ENCODE results near the gene HMGXB3. TPM values are rescaled to one million over a fixed set of nuclear protein-coding genes. Genes with fewer than 3 reads are reported as not detected.

The HMGXB3 gene
- polyA plus RNA-seq, 3 donors = 31.4 to 34.0 (median 33.1) TPM

DNA sequence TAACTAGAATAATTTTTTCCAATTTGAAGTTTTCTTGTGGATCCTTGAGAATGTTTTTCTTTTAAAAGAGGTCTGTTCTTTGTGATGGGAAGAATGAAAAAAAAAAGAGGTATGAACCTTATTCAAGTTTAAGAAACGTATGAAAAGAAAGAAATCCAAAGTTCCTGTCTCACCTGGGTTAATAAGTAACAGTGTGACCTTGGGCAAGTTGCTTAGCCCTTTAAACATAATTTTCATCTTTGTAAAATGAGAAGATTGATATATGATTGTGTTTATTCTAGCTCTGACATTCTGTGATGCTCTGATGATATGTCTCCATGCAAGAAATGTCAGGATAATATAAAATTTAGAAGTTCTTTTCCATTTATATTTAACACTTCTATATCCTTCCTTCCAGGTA is 20.6 kb upstream of the HMGXB3 start:
- DNase-seq (ENCODE audit: low read depth in 3 of 3, low spot score in 2 of 3) = no peak

- no peak for DNase-seq (ENCODE audit: low read depth in 3 of 3, low spot score in 2 of 3)
Measured at GRCh38 chr5:149981206-149981605, 19.3 kb upstream of the HMGXB3 start.

- no peak for DNase-seq (ENCODE audit: low read depth in 3 of 3, low spot score in 2 of 3)
Measured at GRCh38 chr5:149982505-149982904, 18.0 kb upstream of the HMGXB3 start.

GRCh38 chr5:149988126-149988525 is 12.4 kb upstream of the HMGXB3 start:
- no peak for DNase-seq (ENCODE audit: low read depth in 3 of 3, low spot score in 2 of 3)

DNA sequence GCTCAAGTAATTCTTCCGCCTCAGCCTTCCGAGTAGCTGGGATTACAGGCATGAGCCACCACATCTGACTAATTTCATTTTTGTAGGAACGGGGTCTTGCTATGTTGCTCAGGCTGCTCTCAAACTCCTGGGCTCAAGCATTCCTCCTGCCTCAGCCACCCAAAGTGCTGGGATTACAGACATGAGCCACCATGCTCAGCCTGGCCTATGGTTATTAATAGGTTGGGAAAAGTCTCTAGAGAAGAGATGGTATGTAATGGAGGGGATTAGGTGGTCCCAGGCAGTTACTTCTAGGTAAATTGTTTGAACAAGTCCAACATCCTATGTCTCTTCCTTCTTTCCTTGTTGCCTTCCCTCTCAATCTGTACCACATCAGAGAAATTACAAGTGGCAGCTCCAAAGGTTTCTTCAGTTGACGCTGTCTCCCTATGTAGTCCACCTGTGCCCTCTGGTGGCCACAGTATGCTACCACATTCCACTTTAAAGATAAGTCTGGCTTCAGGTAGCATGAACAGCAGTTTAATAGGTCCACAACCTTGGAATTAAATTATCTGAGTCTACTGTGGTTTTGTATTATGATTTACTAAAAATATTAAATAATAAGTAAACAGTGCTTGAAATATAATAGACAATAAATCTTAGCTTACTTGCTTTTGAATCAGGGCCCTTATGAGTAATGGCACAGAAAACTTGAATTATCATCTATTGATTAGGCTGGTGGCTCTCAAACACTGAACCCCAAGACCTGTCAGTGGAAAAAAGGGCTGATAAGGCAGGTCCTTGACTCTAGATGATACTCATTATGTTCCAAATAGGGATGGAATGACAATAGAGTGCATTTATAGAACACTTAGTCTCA is 9.8 kb upstream of the HMGXB3 start:
- DNase-seq (ENCODE audit: low read depth in 3 of 3, low spot score in 2 of 3) = peak in 2 of 3 donors; percentile 60 to 69

- DNase-seq (ENCODE audit: low read depth in 3 of 3, low spot score in 2 of 3) = no peak
Measured at GRCh38 chr5:149993471-149993870, 7.1 kb upstream of the HMGXB3 start.

DNA sequence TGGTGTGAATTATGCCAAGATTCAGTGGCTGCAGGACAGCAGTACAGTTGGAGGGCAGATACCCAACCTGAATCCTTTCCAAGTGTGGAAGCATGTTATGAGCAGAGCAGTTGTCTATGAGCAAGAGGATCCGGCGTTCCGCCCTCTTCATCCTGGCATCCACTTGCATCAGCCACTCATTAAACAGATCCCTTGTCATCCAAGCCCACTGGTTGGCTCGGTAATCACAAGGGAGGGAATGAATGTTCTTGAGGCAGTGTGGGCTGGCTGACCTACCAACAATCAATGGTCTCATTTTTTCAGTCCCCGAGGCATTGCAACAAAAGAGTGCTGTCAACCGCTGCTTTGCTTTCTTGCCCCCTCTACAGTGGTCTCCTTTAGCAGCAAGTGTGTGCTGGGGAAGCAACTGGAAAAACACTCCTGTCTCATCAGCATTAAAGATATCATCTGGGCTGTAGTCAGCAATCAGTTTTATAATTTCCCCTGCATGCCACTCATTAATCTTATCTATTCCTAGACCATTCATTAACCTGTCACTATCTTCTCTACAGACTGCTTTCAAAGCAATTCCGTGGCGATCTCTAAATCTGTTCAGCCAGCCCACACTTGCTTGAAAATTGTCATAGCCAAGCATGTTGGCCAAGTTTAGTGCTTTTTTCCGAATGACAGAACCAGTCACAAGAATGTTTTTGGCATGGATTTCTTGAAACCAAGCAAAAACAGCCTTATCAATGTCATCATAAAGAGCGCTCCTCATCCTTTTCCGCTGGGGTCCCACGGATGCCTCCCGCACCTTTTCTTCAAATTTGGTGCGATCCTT is 4.9 kb upstream of the HMGXB3 start:
- DNase-seq (ENCODE audit: low read depth in 3 of 3, low spot score in 2 of 3) = no peak

DNA sequence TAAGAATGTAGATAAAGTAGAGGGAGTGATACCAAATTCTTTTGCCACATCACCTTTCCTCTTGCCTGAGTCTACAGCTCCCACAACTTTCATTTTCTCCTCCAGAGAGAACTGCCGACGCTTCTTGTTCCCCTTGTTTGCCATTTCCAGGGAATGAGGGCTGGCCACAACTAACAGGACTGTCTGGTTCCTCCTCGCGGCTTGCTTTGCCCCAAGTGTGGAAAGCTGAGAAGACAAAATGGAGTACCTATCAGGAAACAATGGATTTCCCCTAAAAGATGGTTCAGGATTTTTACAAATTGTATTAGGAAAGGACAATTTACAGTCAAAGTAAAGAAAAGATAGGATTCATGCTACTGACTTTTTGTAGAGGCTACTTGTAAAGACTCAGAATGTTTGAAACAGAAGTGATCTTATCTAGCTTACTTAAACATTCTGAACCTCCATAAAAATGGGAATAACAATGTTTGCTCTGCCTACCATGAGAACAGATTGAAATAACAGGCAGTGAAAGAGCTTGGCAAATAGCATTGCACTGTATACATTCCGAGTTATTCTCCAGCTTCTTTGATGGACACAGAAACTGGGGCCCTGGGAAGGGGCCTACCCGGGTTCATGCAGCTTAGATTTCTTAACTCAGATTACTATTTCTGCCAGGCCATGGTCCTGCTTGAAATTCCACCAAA is 4.2 kb upstream of the HMGXB3 start:
- no peak for DNase-seq (ENCODE audit: low read depth in 3 of 3, low spot score in 2 of 3)

- DNase-seq (ENCODE audit: low read depth in 3 of 3, low spot score in 2 of 3) = no peak
Measured at GRCh38 chr5:149998281-149998680, 2.3 kb upstream of the HMGXB3 start.

DNA sequence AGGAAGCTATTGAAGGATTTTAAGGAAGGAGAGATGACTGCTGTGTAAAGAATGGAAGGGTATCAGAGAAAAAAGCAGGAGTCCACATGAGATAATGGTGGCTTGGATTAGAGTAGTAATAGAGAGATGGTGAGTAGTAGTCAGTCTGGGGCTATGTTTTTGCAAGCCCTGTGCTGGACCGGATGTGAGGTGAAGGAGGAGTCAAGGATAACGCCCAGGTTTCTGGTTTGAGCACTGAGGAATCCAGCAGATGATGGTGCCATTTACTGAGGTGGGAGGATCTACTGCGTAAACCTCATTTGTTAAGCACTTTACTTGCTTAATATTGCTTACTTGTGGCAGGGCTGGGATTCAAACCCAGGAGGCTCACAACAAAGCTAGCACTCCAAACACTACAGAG is 1.2 kb upstream of the HMGXB3 start:
- DNase-seq (ENCODE audit: low read depth in 3 of 3, low spot score in 2 of 3) = no peak

- no peak for DNase-seq (ENCODE audit: low read depth in 3 of 3, low spot score in 2 of 3)
Measured at GRCh38 chr5:149999866-150000255, 678 bp upstream of the HMGXB3 start.

DNA sequence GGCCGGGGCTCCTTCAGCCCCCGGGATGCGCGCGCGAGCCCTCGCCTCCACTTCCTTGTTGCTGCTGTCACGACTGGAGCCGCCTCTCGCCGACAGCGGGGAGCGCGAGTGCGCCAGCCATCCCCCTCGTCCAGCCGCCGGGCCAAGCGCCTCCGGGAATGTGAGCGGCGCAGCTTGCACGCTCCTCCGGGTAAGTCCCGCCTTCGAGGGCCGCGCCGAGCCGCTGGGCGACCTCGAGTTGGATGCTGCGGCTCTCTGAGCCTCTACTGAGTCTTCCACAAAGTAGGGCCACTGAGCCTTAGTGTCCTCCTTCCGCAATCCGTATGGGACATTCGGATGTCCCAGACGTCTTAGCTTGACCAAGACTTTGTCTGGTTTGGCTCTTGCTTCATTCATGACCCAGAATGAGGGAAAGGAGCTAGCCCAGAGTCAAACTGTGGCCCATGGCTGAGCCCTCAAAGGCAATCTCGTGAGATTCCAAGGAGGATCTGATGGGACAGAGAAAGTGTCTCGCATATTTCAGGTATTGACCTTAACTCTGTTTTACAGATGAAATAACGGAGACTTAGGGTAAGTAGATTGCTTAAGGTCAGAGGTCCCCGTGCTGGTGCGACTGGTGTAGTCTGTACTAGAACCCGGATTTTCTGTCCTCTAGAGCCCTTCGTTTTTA is 586 bp downstream of the HMGXB3 start:
- DNase-seq (ENCODE audit: low read depth in 3 of 3, low spot score in 2 of 3) = no peak

- no peak for DNase-seq (ENCODE audit: low read depth in 3 of 3, low spot score in 2 of 3)
Measured at GRCh38 chr5:150001660-150002486, 1.3 kb downstream of the HMGXB3 start.

DNA sequence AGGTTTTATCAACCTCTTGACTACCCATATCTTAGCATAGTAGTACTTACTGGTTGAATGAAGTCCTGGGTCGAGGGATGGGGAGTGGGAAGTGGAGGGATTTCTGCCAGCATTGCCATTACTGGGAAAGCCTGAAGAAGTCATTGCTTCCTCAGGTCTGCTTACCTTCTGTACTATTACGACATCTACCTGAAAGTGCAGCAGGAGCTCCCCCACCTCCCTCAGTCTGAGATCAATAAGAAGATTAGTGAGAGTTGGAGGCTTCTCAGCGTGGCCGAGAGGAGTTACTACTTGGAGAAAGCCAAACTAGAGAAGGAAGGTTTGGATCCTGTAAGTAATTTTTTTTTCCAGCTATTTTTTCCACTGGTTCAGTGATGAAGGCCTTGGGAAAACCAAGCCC is 5.8 kb downstream of the HMGXB3 start:
- DNase-seq (ENCODE audit: low read depth in 3 of 3, low spot score in 2 of 3) = no peak

GRCh38 chr5:150007050-150007449 is 6.5 kb downstream of the HMGXB3 start:
- DNase-seq (ENCODE audit: low read depth in 3 of 3, low spot score in 2 of 3) = no peak

GRCh38 chr5:150009671-150010387 is 9.3 kb downstream of the HMGXB3 start:
- no peak for DNase-seq (ENCODE audit: low read depth in 3 of 3, low spot score in 2 of 3)

GRCh38 chr5:150013931-150014330 is 13.4 kb downstream of the HMGXB3 start:
- DNase-seq (ENCODE audit: low read depth in 3 of 3, low spot score in 2 of 3) = no peak

GRCh38 chr5:150014456-150014855 is 13.9 kb downstream of the HMGXB3 start:
- DNase-seq (ENCODE audit: low read depth in 3 of 3, low spot score in 2 of 3) = no peak

DNA sequence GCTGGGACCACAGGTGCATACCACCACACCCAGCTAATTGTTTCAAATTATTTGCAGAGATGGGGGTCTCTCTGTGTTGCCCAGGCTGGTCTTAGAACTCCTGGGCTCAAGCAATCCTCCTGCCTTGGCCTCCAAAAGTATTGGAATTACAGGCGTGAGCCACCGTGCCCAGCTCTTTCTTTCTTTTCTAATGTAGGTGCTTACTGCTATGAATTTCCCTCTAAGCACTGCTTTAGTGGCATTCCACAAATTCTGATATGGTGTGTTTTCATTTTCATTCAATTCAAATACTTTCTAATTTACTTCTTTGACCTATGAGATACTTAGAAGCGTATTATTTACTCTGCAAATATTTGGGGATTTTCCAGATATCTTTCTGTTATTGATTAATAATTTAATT is 14.9 kb downstream of the HMGXB3 start:
- no peak for DNase-seq (ENCODE audit: low read depth in 3 of 3, low spot score in 2 of 3)
